Parathyroid adenoma (tissue), 2 donors: ENCODE measurements around the gene ST8SIA3.

Source experiments
- H2AFZ ChIP-seq: fragments of 300-600 bp; sonication (generic); one replicate; pipeline ENCODE4 v1.7.0; 2017; ENCODE audit warnings: antibody characterized with exemption, mild to moderate bottlenecking
- H3K27ac ChIP-seq: fragments of 300-600 bp; sonication (generic); one replicate; pipeline ENCODE4 v1.7.0; 2017
- H3K27me3 ChIP-seq: fragments of 300-600 bp; sonication (generic); one replicate; pipeline ENCODE4 v1.7.0; 2017; ENCODE audit warnings: low read length; ENCODE audit not compliant: control insufficient read depth, insufficient read depth
- H3K36me3 ChIP-seq: fragments of 300-600 bp; sonication (generic); one replicate; pipeline ENCODE4 v1.7.0; 2017; ENCODE audit warnings: low read length; ENCODE audit not compliant: control insufficient read depth, insufficient read depth
- H3K4me1 ChIP-seq: fragments of 300-600 bp; sonication (generic); one replicate; pipeline ENCODE4 v1.7.0; 2017; ENCODE audit warnings: control low read depth
- H3K4me2 ChIP-seq: fragments of 300-600 bp; sonication (generic); one replicate; pipeline ENCODE4 v1.7.0; 2017; ENCODE audit warnings: low read length
- H3K4me3 ChIP-seq: fragments of 300-600 bp; sonication (generic); one replicate; pipeline ENCODE4 v1.7.0; 2017; ENCODE audit warnings: low read depth, low read length
- H3K79me2 ChIP-seq: fragments of 300-600 bp; sonication (generic); one replicate; pipeline ENCODE4 v1.7.0; 2017; ENCODE audit warnings: control low read depth
- H3K9ac ChIP-seq: fragments of 300-600 bp; sonication (generic); one replicate; pipeline ENCODE4 v1.7.0; 2017; ENCODE audit warnings: mild to moderate bottlenecking
- H3K9me3 ChIP-seq: fragments of 300-600 bp; sonication (generic); one replicate; pipeline ENCODE4 v1.7.0; 2017; ENCODE audit warnings: low read length; ENCODE audit not compliant: control insufficient read depth
- CTCF ChIP-seq: fragments of 300-600 bp; sonication (generic); IDR thresholded peaks from one replicate; pipeline ENCODE4 v1.7.0; 2017; ENCODE audit warnings: antibody characterized with exemption, mild to moderate bottlenecking
- donor health status: primary hyperparathyroidism.

ST8SIA3 gene

GRCh38 chr18:57359433-57359832 lies 7.1 kb downstream of the ST8SIA3 start:
- no peaks in the 10 kb centered on the region for H3K79me2 ChIP-seq
- H3K36me3 ChIP-seq = no peaks in the 10 kb centered on the region
- no peak overlapping the region for H3K4me2 ChIP-seq
- H3K27me3 ChIP-seq = no peaks in the 10 kb centered on the region
- no peak for TF ChIP-seq CTCF
- no peaks in the 10 kb centered on the region for H3K9me3 ChIP-seq
- H3K4me1 ChIP-seq = peaks cover 20% of the 10 kb centered on the region
- H3K9ac ChIP-seq = no peak overlapping the region
- H3K27ac ChIP-seq = no peak overlapping the region
- H3K4me3 ChIP-seq = no peak overlapping the region
- no peak overlapping the region for H2AFZ ChIP-seq

DNA sequence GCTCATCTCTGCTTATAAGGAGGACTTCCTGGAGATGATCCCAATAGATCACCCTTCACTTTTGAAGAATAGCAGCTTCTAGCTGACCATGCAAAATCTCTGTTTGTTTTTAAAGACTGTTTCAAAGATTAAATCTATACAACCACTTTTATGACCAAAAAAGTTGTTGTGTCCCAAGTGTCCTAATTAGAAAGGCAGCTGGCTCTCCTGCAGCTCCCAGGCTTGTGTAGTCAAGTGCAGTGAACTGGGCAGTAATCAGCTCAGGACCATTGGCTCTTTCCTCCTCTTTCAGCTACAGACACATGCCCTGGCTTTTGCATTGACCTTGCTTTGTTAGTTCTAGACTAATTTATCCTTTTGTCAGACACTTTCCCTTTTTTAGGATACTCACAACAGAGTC lies 10.4 kb downstream of the ST8SIA3 start:
- no peak overlapping the region for H3K9ac ChIP-seq
- no peak overlapping the region for H3K4me2 ChIP-seq
- H3K27ac ChIP-seq = no peak overlapping the region
- H3K79me2 ChIP-seq = no peaks in the 10 kb centered on the region
- no peak overlapping the region for H3K4me3 ChIP-seq
- no peaks in the 10 kb centered on the region for H3K9me3 ChIP-seq
- H3K36me3 ChIP-seq = no peaks in the 10 kb centered on the region
- TF ChIP-seq CTCF = no peak
- H3K27me3 ChIP-seq = no peaks in the 10 kb centered on the region
- H2AFZ ChIP-seq = no peak overlapping the region
- H3K4me1 ChIP-seq = peaks cover 9% of the 10 kb centered on the region

DNA sequence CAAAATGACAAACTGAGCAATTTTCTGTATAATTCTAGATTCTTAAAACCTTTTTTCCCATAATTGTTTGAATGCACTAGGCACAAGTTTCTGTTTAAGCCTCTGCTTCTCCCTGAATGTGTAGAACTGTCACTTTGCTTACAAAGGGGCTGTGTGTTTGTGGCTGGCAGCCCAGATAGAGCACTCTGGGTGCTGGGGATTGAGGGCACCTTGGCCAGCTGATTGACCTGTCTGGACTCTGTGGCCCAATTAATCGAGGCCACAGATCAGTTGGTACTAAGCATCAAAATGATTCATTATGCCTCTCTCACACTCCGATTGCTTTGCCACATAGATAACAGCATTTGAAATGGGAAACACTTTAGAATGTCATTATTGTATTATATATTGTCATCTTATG lies 12.1 kb downstream of the ST8SIA3 start:
- H3K4me1 ChIP-seq = peaks cover 9% of the 10 kb centered on the region
- TF ChIP-seq CTCF = no peak

GRCh38 chr18:57366528-57367081 lies 14.2 kb downstream of the ST8SIA3 start:
- H3K27ac ChIP-seq = no peak overlapping the region
- no peak for TF ChIP-seq CTCF

More for the DNA sequence above, 12.1 kb downstream of the ST8SIA3 start:
- H2AFZ ChIP-seq = no peak overlapping the region
- no peak overlapping the region for H3K4me3 ChIP-seq
- H3K9me3 ChIP-seq = no peaks in the 10 kb centered on the region
- H3K36me3 ChIP-seq = no peaks in the 10 kb centered on the region
- no peaks in the 10 kb centered on the region for H3K79me2 ChIP-seq
- H3K27me3 ChIP-seq = no peaks in the 10 kb centered on the region
- no peak overlapping the region for H3K9ac ChIP-seq
- H3K27ac ChIP-seq = no peak overlapping the region
- no peak overlapping the region for H3K4me2 ChIP-seq

DNA sequence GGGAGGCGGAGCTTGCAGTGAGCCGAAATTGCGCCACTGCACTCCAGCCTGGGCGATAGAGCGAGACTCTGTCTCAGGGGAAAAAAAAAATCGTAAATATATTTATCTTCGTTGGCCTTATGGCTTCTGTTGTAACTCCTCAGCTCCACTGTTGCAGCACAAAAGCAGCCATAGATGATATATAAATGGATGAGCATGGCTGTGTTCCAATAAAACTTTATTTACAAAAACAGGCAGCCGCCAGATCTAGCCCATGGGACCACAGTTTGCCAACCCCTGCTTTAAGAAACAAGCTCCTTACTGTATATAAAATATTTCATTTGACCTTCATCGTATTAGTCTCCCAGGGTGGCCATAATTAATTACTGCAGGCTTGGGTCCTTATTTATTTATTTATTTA lies 20.1 kb downstream of the ST8SIA3 start:
- Histone ChIP-seq H3K4me2 (no peak overlapping the region), H3K4me3 (no peak overlapping the region)

More at GRCh38 chr18:57366528-57367081, 14.2 kb downstream of the ST8SIA3 start:
- Histone ChIP-seq H3K4me2 (no peak overlapping the region), H3K9me3 (no peaks in the 10 kb centered on the region), H3K79me2 (no peaks in the 10 kb centered on the region), H3K9ac (no peak overlapping the region), H3K36me3 (no peaks in the 10 kb centered on the region), H3K4me1 (peaks cover 9% of the 10 kb centered on the region), H2AFZ (no peak overlapping the region), H3K4me3 (no peak overlapping the region), H3K27me3 (no peaks in the 10 kb centered on the region)

More for the DNA sequence above, 20.1 kb downstream of the ST8SIA3 start:
- Histone ChIP-seq H3K4me1 (no peaks in the 10 kb centered on the region), H3K27me3 (no peaks in the 10 kb centered on the region), H3K27ac (no peak overlapping the region), H3K9ac (no peak overlapping the region), H3K36me3 (no peaks in the 10 kb centered on the region), H3K9me3 (no peaks in the 10 kb centered on the region), H2AFZ (no peak overlapping the region), H3K79me2 (no peaks in the 10 kb centered on the region)
- no peak for TF ChIP-seq CTCF
